Measurements from ENCODE around the gene HIGD1A.

- no peak for TF ChIP-seq TAF1 (IDR thresholded peaks at IDR 0.05; ENCODE audit: low read depth, low read length)
- TF ChIP-seq POLR2AphosphoS5 (IDR thresholded peaks at IDR 0.05; ENCODE audit: low read depth, low read length) = no peak
- no peak for TF ChIP-seq POLR2A (IDR thresholded peaks at IDR 0.05; ENCODE audit: low read depth, low read length)
- no peak for TF ChIP-seq SPI1 (IDR thresholded peaks at IDR 0.05; ENCODE audit: low read depth, low read length)
- no peak for TF ChIP-seq POU2F2 (IDR thresholded peaks at IDR 0.05; ENCODE audit: low read depth, low read length)
These were observed 16.4 kb upstream of the HIGD1A start for GRCh38 chr3:42820746-42821051.
